Caco-2 (cell line): ENCODE data around the gene SPECC1L. TPM values are rescaled to one million over a fixed set of nuclear protein-coding genes. Genes with fewer than 3 reads are reported as not detected.
A peak's percentile ranks its signal among the peaks of the same experiment; 100 is the strongest.

Experiments used
- BruUV-seq: library from RNA; stranded (reverse); fragments of 400-500 nt; replicated peaks from 2 replicates; lab custom pipeline; 2021; lab: Mats Ljungman, UMichigan
- CTCF ChIA-PET: fragments of 300-600 bp; sonication (Branson Sonifier 250); formaldehyde crosslinking; loops from one replicate; lab custom pipeline; 2022; ENCODE audit warnings: antibody characterized with exemption; lab: Charles Lee
- POLR2A ChIA-PET: fragments of 300-600 bp; sonication (Branson Sonifier 250); formaldehyde crosslinking; loops from one replicate; lab custom pipeline; 2022; ENCODE audit warnings: antibody characterized with exemption; lab: Charles Lee
- DNase-seq, 2 experiments: peaks; one replicate each; pipeline versions ENCODE4 v3.0.0 to v3.0.0-alpha.2; 2020 to 2022
- H3K27me3 ChIP-seq: replicated peaks from 2 replicates; pipeline ENCODE4 v1.6.0; 2011; ENCODE audit warnings: low read length; ENCODE audit not compliant: control insufficient read depth, insufficient read depth
- H3K36me3 ChIP-seq: 2 replicates; pipeline ENCODE4 v1.5.1; 2011; ENCODE audit warnings: low read length; ENCODE audit not compliant: control insufficient read depth, insufficient read depth
- H3K4me1 ChIP-seq: fragments of 250-450 bp; sonication (Bioruptor Pico); 2 replicates; pipeline ENCODE4 v1.5.1; 2020; ENCODE audit warnings: mild to moderate bottlenecking
- H3K4me3 ChIP-seq: 2 replicates; pipeline ENCODE4 v1.5.1; 2011; ENCODE audit warnings: low read depth, mild to moderate bottlenecking, control low read depth, low read length
- H3K9me3 ChIP-seq: fragments of 250-450 bp; sonication (Bioruptor Pico); 2 replicates; pipeline ENCODE4 v1.5.1; 2020; ENCODE audit warnings: mild to moderate bottlenecking, moderate library complexity
- H3K27ac Mint-ChIP-seq: one replicate; pipeline ENCODE4 v1.8.0; 2022; ENCODE audit warnings: mixed read lengths; ENCODE audit not compliant: unreplicated experiment
- H3K27me3 Mint-ChIP-seq: one replicate; pipeline ENCODE4 v1.8.0; 2022; ENCODE audit warnings: mixed read lengths; ENCODE audit not compliant: insufficient read depth, unreplicated experiment
- H3K36me3 Mint-ChIP-seq: one replicate; pipeline ENCODE4 v1.8.0; 2022; ENCODE audit warnings: mild to moderate bottlenecking, mixed read lengths; ENCODE audit not compliant: insufficient read depth, unreplicated experiment
- H3K4me1 Mint-ChIP-seq: one replicate; pipeline ENCODE4 v1.8.0; 2022; ENCODE audit warnings: low read depth, mixed read lengths; ENCODE audit not compliant: unreplicated experiment
- H3K4me3 Mint-ChIP-seq: one replicate; pipeline ENCODE4 v1.8.0; 2022; ENCODE audit warnings: mild to moderate bottlenecking, moderate library complexity, mixed read lengths; ENCODE audit not compliant: unreplicated experiment
- H3K9me3 Mint-ChIP-seq: one replicate; pipeline ENCODE4 v1.8.0; 2022; ENCODE audit warnings: mixed read lengths; ENCODE audit not compliant: unreplicated experiment
- CTCF ChIP-seq, 2 experiments: fragments of 200-600 bp in 1 of 2; IDR thresholded peaks; 1 replicate in 1 of 2; 2 replicates in 1 of 2; pipeline versions ENCODE4 v1.5.1 to v1.8.0; 2011 to 2022; ENCODE audit warnings: antibody characterized with exemption in 1 of 2, control low read depth in 1 of 2, inconsistent platforms in 1 of 2, low read depth in 1 of 2, low read length in 1 of 2, mild to moderate bottlenecking in 1 of 2, moderate library complexity in 1 of 2; ENCODE audit not compliant: insufficient read depth in 1 of 2, severe bottlenecking in 1 of 2, unreplicated experiment in 1 of 2
- intact Hi-C: fragments of 100-400 bp; cut with micrococcal nuclease; formaldehyde crosslinking; loops from one replicate; pipeline ENCODE4 v1.10.0; 2022; ENCODE audit not compliant: unreplicated experiment
- total RNA-seq: library from RNA; stranded (reverse); gene quantifications from 2 replicates; pipeline ENCODE4 v1.2.3, GENCODE V29; 2022

Gene SPECC1L
- total RNA-seq, 1 experiment from 2014 or later = 72.8 TPM

DNA sequence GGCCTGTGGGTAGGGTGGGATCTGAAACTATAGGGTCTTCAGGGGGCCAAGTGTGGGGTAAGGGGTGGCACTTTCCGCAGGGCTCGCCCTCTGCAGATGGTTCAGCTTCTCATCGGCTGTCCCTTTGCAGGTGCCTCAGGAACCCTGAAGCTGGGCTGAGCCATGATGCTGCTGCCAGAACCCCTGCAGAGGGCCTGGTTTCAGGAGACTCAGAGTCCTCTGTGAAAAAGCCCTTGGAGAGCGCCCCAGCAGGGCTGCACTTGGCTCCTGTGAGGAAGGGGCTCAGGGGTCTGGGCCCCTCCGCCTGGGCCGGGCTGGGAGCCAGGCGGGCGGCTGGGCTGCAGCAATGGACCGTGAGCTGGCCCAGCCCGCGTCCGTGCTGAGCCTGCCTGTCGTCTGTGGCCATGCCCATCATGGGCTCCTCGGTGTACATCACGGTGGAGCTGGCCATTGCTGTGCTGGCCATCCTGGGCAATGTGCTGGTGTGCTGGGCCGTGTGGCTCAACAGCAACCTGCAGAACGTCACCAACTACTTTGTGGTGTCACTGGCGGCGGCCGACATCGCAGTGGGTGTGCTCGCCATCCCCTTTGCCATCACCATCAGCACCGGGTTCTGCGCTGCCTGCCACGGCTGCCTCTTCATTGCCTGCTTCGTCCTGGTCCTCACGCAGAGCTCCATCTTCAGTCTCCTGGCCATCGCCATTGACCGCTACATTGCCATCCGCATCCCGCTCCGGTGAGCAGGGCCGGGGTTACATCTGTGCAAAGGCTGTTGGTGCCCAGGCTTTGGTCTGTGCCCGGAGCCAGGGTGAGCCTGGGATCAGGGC, 162.6 kb downstream of the SPECC1L start:
- POLR2A ChIA-PET = no interaction called here
- peaks cover 4% of the 10 kb centered on the region for H3K4me1 Mint-ChIP-seq
- no peaks in the 10 kb centered on the region for H3K9me3 Mint-ChIP-seq
- TF ChIP-seq CTCF (IDR thresholded peaks at IDR 0.05; ENCODE audit: insufficient read depth in 1 of 2, low read depth in 1 of 2, low read length in 1 of 2, severe bottlenecking in 1 of 2, unreplicated experiment in 1 of 2) = no peak
- DNase-seq = no peak
- H3K4me1 ChIP-seq = no peaks in the 10 kb centered on the region; the same call in 1 of the 2 replicates
- H3K4me3 ChIP-seq = no peak overlapping the region
- no peak overlapping the region for H3K4me3 Mint-ChIP-seq
- H3K36me3 ChIP-seq = peaks cover 4% of the 10 kb centered on the region; the same call in 1 of the 2 replicates
- no peaks in the 10 kb centered on the region for H3K9me3 ChIP-seq
- no TSS peak for BruUV-seq
- H3K36me3 Mint-ChIP-seq = peaks cover 37% of the 10 kb centered on the region
- intact Hi-C loops = no loop called here
- CTCF ChIA-PET = interaction anchor here (0.6 to 1.2 kb wide), 2 partner anchors 12 to 100 kb away, joined by 4 to 5 read pairs; no protein-coding TSS in a partner anchor
- H3K27me3 ChIP-seq = no peaks in the 10 kb centered on the region
- H3K27ac Mint-ChIP-seq = no peak overlapping the region
- no peaks in the 10 kb centered on the region for H3K27me3 Mint-ChIP-seq

GRCh38 chr22:24433828-24434470, 163.3 kb downstream of the SPECC1L start:
- Mint-ChIP-seq H3K36me3 (peaks cover 32% of the 10 kb centered on the region), H3K27me3 (no peaks in the 10 kb centered on the region), H3K4me1 (no peaks in the 10 kb centered on the region), H3K4me3 (no peak overlapping the region), H3K27ac (peak overlapping the region; percentile 50), H3K9me3 (no peaks in the 10 kb centered on the region)
- Histone ChIP-seq H3K9me3 (no peaks in the 10 kb centered on the region), H3K4me1 (no peaks in the 10 kb centered on the region; the same call in 1 of the 2 replicates), H3K27me3 (no peaks in the 10 kb centered on the region), H3K36me3 (peaks cover 4% of the 10 kb centered on the region; the same call in 1 of the 2 replicates), H3K4me3 (no peak overlapping the region)
- ChIA-PET CTCF (interaction anchor here (0.6 to 1.2 kb wide), 2 partner anchors 13 to 99 kb away, joined by 4 to 5 read pairs; no protein-coding TSS in a partner anchor), POLR2A (no interaction called here)
- intact Hi-C loops = no loop called here
- no peak for DNase-seq
- TF ChIP-seq CTCF (IDR thresholded peaks at IDR 0.05; ENCODE audit: insufficient read depth in 1 of 2, low read depth in 1 of 2, low read length in 1 of 2, severe bottlenecking in 1 of 2, unreplicated experiment in 1 of 2) = no peak
- BruUV-seq = no TSS peak
